Measurements from ENCODE around the gene PEDS1.
A peak's percentile ranks its signal among the peaks of the same experiment; 100 is the strongest.
"Not testable (repeated sequence)": the region's sequence is repeated elsewhere in the genome, so short reads cannot be mapped to it uniquely, and the experiment has no call there.

PEDS1 gene

GRCh38 chr20:50189681-50190250 lies 36.2 kb upstream of the PEDS1 start:
- DNase-seq = no peak

- DNase-seq = no peak
Observed at GRCh38 chr20:50188879-50189680, 35.6 kb upstream of the PEDS1 start.

- no peak for DNase-seq
Observed at GRCh38 chr20:50188287-50188688, 34.8 kb upstream of the PEDS1 start.

GRCh38 chr20:50187403-50188051 lies 34.0 kb upstream of the PEDS1 start:
- no peak for DNase-seq

- no peak for DNase-seq
Observed at GRCh38 chr20:50186987-50187402, 33.5 kb upstream of the PEDS1 start.

GRCh38 chr20:50186151-50186885 lies 32.8 kb upstream of the PEDS1 start:
- DNase-seq = peak; percentile 76

- no peak for DNase-seq
Observed at GRCh38 chr20:50185426-50185825, 31.9 kb upstream of the PEDS1 start.

GRCh38 chr20:50182346-50182745 lies 28.8 kb upstream of the PEDS1 start:
- DNase-seq = no peak

- DNase-seq = no peak
Observed at GRCh38 chr20:50181344-50181743, 27.8 kb upstream of the PEDS1 start.

GRCh38 chr20:50178672-50179071 lies 25.1 kb upstream of the PEDS1 start:
- peak; percentile 51 for DNase-seq

GRCh38 chr20:50175938-50176933 lies 22.7 kb upstream of the PEDS1 start:
- no peak for DNase-seq

- no peak for DNase-seq
Observed at GRCh38 chr20:50174456-50174855, 20.9 kb upstream of the PEDS1 start.

GRCh38 chr20:50172347-50173013 lies 19.0 kb upstream of the PEDS1 start:
- no peak for DNase-seq

GRCh38 chr20:50170549-50171220 lies 17.2 kb upstream of the PEDS1 start:
- DNase-seq = no peak

- DNase-seq = peak; percentile 42
Observed at GRCh38 chr20:50169329-50169823, 15.9 kb upstream of the PEDS1 start.

GRCh38 chr20:50165684-50166554 lies 12.4 kb upstream of the PEDS1 start:
- DNase-seq = peak; percentile 97

- DNase-seq = no peak
Observed at GRCh38 chr20:50163570-50164317, 10.2 kb upstream of the PEDS1 start.

GRCh38 chr20:50161494-50161893 lies 8.0 kb upstream of the PEDS1 start:
- DNase-seq = not testable (repeated sequence)

- DNase-seq = no peak
Observed at GRCh38 chr20:50153153-50153499, 397 bp downstream of the PEDS1 start.
